ENCODE results near the gene BOK.
"Not testable (repeated sequence)": the region's sequence is repeated elsewhere in the genome, so short reads cannot be mapped to it uniquely, and the experiment has no call there.

Gene BOK

GRCh38 chr2:241561832-241562231, 3.3 kb downstream of the BOK start:
- H3K27ac ChIP-seq (ENCODE audit: low read length): no peak overlapping the region
- no peaks in the 10 kb centered on the region for H3K36me3 ChIP-seq (ENCODE audit: control insufficient read depth in 1 of 2, insufficient read depth in 2 of 2, low read length in 2 of 2)

GRCh38 chr2:241562269-241562891, 3.8 kb downstream of the BOK start:
- Histone ChIP-seq H3K36me3 (ENCODE audit: control insufficient read depth in 1 of 2, insufficient read depth in 2 of 2, low read length in 2 of 2) (no peaks in the 10 kb centered on the region), H3K27me3 (ENCODE audit: low read depth, low read length) (no peaks in the 10 kb centered on the region), H3K27ac (ENCODE audit: low read length) (no peak overlapping the region), H3K4me1 (ENCODE audit: control insufficient read depth in 1 of 2, insufficient read depth in 2 of 2, low read length in 2 of 2) (peaks cover 4 to 57% of the 10 kb centered on the region in 2 donors), H3K4me3 (ENCODE audit: low read depth in 1 of 2, low read length in 2 of 2) (no peak overlapping the region), H3K9me3 (ENCODE audit: control insufficient read depth in 1 of 2, low read length in 2 of 2) (peaks cover 0 to 2% of the 10 kb centered on the region in 2 donors)

More at GRCh38 chr2:241561832-241562231, 3.3 kb downstream of the BOK start:
- Histone ChIP-seq H3K27me3 (ENCODE audit: low read depth, low read length) (no peaks in the 10 kb centered on the region), H3K4me1 (ENCODE audit: control insufficient read depth in 1 of 2, insufficient read depth in 2 of 2, low read length in 2 of 2) (peaks cover 4 to 57% of the 10 kb centered on the region in 2 donors), H3K4me3 (ENCODE audit: low read depth in 1 of 2, low read length in 2 of 2) (no peak overlapping the region), H3K9me3 (ENCODE audit: control insufficient read depth in 1 of 2, low read length in 2 of 2) (peaks cover 0 to 5% of the 10 kb centered on the region in 2 donors)

- no peaks in the 10 kb centered on the region for H3K9me3 ChIP-seq (ENCODE audit: control insufficient read depth in 1 of 2, low read length in 2 of 2)
- no peak overlapping the region for H3K4me3 ChIP-seq (ENCODE audit: low read depth in 1 of 2, low read length in 2 of 2)
- H3K27me3 ChIP-seq (ENCODE audit: low read depth, low read length): no peaks in the 10 kb centered on the region
- H3K27ac ChIP-seq (ENCODE audit: low read length): no peak overlapping the region
- H3K36me3 ChIP-seq (ENCODE audit: control insufficient read depth in 1 of 2, insufficient read depth in 2 of 2, low read length in 2 of 2): no peaks in the 10 kb centered on the region
- H3K4me1 ChIP-seq (ENCODE audit: control insufficient read depth in 1 of 2, insufficient read depth in 2 of 2, low read length in 2 of 2): peaks cover 4 to 56% of the 10 kb centered on the region in 2 donors
Observed at GRCh38 chr2:241563031-241563507, 4.5 kb downstream of the BOK start.

DNA sequence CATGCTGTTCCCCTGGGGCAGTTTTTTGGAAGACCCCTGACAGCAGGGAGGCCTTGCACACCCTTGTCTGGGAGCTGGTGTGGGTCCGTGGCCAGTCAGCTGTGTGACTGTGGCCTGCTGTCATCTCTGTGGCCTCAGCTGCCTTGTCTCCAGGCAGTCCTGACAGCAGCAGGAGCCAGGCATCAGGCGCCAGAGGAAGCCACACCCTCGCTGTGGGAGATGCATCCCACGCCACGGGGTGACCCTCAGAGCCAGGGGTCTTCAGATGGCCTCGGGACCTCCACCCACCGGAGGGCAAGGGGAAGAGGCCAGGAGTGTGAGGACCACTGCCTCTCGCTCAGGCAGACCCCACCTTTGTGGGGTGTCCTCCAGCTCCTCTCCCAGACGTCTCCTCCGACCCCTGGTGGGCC, 5.0 kb downstream of the BOK start:
- Histone ChIP-seq H3K27ac (ENCODE audit: low read length) (no peak overlapping the region), H3K27me3 (ENCODE audit: low read depth, low read length) (no peaks in the 10 kb centered on the region), H3K36me3 (ENCODE audit: control insufficient read depth in 1 of 2, insufficient read depth in 2 of 2, low read length in 2 of 2) (no peaks in the 10 kb centered on the region), H3K4me3 (ENCODE audit: low read depth in 1 of 2, low read length in 2 of 2) (no peak overlapping the region), H3K9me3 (ENCODE audit: control insufficient read depth in 1 of 2, low read length in 2 of 2) (no peaks in the 10 kb centered on the region), H3K4me1 (ENCODE audit: control insufficient read depth in 1 of 2, insufficient read depth in 2 of 2, low read length in 2 of 2) (peaks cover 4 to 51% of the 10 kb centered on the region in 2 donors)

DNA sequence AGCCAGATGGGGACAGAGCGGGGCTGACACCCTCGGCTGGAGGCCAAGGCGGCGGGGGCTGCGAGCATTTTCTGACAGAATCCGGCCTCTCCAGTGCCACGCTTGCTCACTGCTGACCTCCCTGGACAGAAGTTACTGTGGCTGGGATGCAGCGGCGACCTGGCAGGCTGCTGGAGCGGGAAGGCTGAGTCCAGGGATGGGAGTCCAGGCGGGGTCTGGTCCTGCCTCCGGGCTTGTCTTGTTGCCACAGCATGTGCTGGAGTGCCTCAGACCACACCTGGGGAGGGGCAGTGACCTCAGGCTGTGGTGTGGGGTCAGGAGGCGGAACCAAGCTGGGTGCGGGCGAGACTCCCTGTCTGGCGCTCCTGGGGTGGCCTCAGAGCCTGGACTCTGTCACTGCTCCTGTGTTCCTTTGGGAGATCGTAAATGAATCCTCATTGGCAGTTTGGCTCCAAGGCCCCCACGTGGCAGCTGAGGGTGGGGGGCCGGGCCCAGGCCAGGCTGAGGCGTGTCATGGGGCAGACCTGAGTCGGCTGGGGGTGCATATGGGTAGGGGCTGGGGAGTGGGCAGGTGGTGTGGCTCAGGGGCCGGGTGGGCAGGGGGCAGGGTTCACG, 5.5 kb downstream of the BOK start:
- peaks cover 4 to 50% of the 10 kb centered on the region in 2 donors for H3K4me1 ChIP-seq (ENCODE audit: control insufficient read depth in 1 of 2, insufficient read depth in 2 of 2, low read length in 2 of 2)
- no peaks in the 10 kb centered on the region for H3K9me3 ChIP-seq (ENCODE audit: control insufficient read depth in 1 of 2, low read length in 2 of 2)
- no peak overlapping the region for H3K27ac ChIP-seq (ENCODE audit: low read length)
- H3K36me3 ChIP-seq (ENCODE audit: control insufficient read depth in 1 of 2, insufficient read depth in 2 of 2, low read length in 2 of 2): no peaks in the 10 kb centered on the region
- H3K27me3 ChIP-seq (ENCODE audit: low read depth, low read length): no peaks in the 10 kb centered on the region
- no peak overlapping the region for H3K4me3 ChIP-seq (ENCODE audit: low read depth in 1 of 2, low read length in 2 of 2)

GRCh38 chr2:241564596-241565410, 6.3 kb downstream of the BOK start:
- Histone ChIP-seq H3K4me1 (ENCODE audit: control insufficient read depth in 1 of 2, insufficient read depth in 2 of 2, low read length in 2 of 2) (peaks cover 4 to 43% of the 10 kb centered on the region in 2 donors), H3K27me3 (ENCODE audit: low read depth, low read length) (no peaks in the 10 kb centered on the region), H3K9me3 (ENCODE audit: control insufficient read depth in 1 of 2, low read length in 2 of 2) (no peaks in the 10 kb centered on the region), H3K4me3 (ENCODE audit: low read depth in 1 of 2, low read length in 2 of 2) (no peak overlapping the region), H3K36me3 (ENCODE audit: control insufficient read depth in 1 of 2, insufficient read depth in 2 of 2, low read length in 2 of 2) (no peaks in the 10 kb centered on the region), H3K27ac (ENCODE audit: low read length) (no peak overlapping the region)

- Histone ChIP-seq H3K9me3 (ENCODE audit: control insufficient read depth in 1 of 2, low read length in 2 of 2) (no peaks in the 10 kb centered on the region), H3K27ac (ENCODE audit: low read length) (no peak overlapping the region), H3K4me3 (ENCODE audit: low read depth in 1 of 2, low read length in 2 of 2) (no peak overlapping the region), H3K27me3 (ENCODE audit: low read depth, low read length) (no peaks in the 10 kb centered on the region), H3K36me3 (ENCODE audit: control insufficient read depth in 1 of 2, insufficient read depth in 2 of 2, low read length in 2 of 2) (no peaks in the 10 kb centered on the region), H3K4me1 (ENCODE audit: control insufficient read depth in 1 of 2, insufficient read depth in 2 of 2, low read length in 2 of 2) (peaks cover 0 to 37% of the 10 kb centered on the region in 2 donors)
Observed at GRCh38 chr2:241565411-241565810, 6.9 kb downstream of the BOK start.

DNA sequence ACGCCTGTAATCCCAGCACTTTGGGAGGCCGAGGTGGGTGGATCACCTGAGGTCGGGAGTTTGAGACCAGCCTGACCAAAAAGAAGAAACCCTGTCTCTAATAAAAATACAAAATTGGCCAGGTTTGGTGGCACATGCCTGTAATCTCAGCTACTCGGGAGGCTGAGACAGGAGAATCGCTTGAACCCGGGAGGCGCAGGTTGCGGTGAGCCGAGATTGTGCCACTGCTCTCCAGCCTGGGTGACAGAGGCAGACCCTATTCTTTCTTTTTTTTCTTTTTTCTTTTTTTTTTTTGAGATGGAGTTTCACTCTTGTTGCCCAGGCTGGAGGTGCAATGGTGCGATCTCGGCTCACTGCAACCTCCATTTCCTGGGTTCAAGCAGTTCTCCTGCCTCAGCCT, 7.5 kb downstream of the BOK start:
- H3K27me3 ChIP-seq (ENCODE audit: low read depth, low read length); H3K4me3 ChIP-seq (ENCODE audit: low read depth in 1 of 2, low read length in 2 of 2); H3K36me3 ChIP-seq (ENCODE audit: control insufficient read depth in 1 of 2, insufficient read depth in 2 of 2, low read length in 2 of 2); H3K9me3 ChIP-seq (ENCODE audit: control insufficient read depth in 1 of 2, low read length in 2 of 2); H3K27ac ChIP-seq (ENCODE audit: low read length): not testable (repeated sequence)
- peaks cover 0 to 31% of the 10 kb centered on the region in 2 donors for H3K4me1 ChIP-seq (ENCODE audit: control insufficient read depth in 1 of 2, insufficient read depth in 2 of 2, low read length in 2 of 2)

DNA sequence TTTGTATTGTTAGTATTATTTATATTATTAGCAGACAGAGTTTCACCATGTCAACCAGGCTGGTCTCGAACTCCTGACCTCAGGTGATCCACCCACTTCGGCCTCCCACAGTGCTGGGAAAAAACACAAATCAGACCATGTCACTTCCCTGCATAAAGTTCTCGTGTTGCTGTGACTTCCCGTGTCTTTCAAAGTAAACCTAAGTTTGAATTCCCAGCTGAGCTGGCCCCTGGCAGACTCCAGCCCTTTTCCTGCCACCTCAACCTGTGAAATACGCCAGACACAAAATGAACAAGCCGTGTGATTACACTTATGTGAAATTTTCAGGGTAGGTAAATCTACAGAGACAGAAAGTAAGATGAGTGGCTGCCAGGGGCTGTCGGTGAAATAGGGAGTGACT, 7.9 kb downstream of the BOK start:
- Histone ChIP-seq H3K36me3 (ENCODE audit: control insufficient read depth in 1 of 2, insufficient read depth in 2 of 2, low read length in 2 of 2) (peaks cover 0 to 5% of the 10 kb centered on the region in 2 donors), H3K9me3 (ENCODE audit: control insufficient read depth in 1 of 2, low read length in 2 of 2) (no peaks in the 10 kb centered on the region), H3K4me3 (ENCODE audit: low read depth in 1 of 2, low read length in 2 of 2) (no peak overlapping the region), H3K4me1 (ENCODE audit: control insufficient read depth in 1 of 2, insufficient read depth in 2 of 2, low read length in 2 of 2) (peaks cover 0 to 28% of the 10 kb centered on the region in 2 donors), H3K27me3 (ENCODE audit: low read depth, low read length) (no peaks in the 10 kb centered on the region), H3K27ac (ENCODE audit: low read length) (no peak overlapping the region)

- H3K4me3 ChIP-seq (ENCODE audit: low read depth in 1 of 2, low read length in 2 of 2); H3K27ac ChIP-seq (ENCODE audit: low read length); H3K36me3 ChIP-seq (ENCODE audit: control insufficient read depth in 1 of 2, insufficient read depth in 2 of 2, low read length in 2 of 2); H3K9me3 ChIP-seq (ENCODE audit: control insufficient read depth in 1 of 2, low read length in 2 of 2); H3K27me3 ChIP-seq (ENCODE audit: low read depth, low read length): not testable (repeated sequence)
- H3K4me1 ChIP-seq (ENCODE audit: control insufficient read depth in 1 of 2, insufficient read depth in 2 of 2, low read length in 2 of 2): peaks cover 0 to 21% of the 10 kb centered on the region in 2 donors
Observed at GRCh38 chr2:241567266-241567665, 8.7 kb downstream of the BOK start.

GRCh38 chr2:241567776-241568175, 9.2 kb downstream of the BOK start:
- Histone ChIP-seq H3K27me3 (ENCODE audit: low read depth, low read length) (no peaks in the 10 kb centered on the region), H3K27ac (ENCODE audit: low read length) (no peak overlapping the region), H3K4me3 (ENCODE audit: low read depth in 1 of 2, low read length in 2 of 2) (no peak overlapping the region), H3K9me3 (ENCODE audit: control insufficient read depth in 1 of 2, low read length in 2 of 2) (no peaks in the 10 kb centered on the region), H3K4me1 (ENCODE audit: control insufficient read depth in 1 of 2, insufficient read depth in 2 of 2, low read length in 2 of 2) (peaks cover 0 to 18% of the 10 kb centered on the region in 2 donors), H3K36me3 (ENCODE audit: control insufficient read depth in 1 of 2, insufficient read depth in 2 of 2, low read length in 2 of 2) (peaks cover 0 to 9% of the 10 kb centered on the region in 2 donors)

Measured in muscle layer of duodenum (tissue), 2 donors.